Right lobe of liver (tissue), 4 donors: ENCODE data around the gene LEKR1.

Experiments used
- POLR2A ChIP-seq: fragments of 450-650 bp; IDR thresholded peaks from one replicate; pipeline ENCODE4 v1.6.1; 2017; ENCODE audit warnings: antibody characterized with exemption, mild to moderate bottlenecking
- TF ChIP-seq, protein P1 (sequence below), 4 donors: fragments of 200-600 bp in 3 of 4; fragments of 450-650 bp in 1 of 4; IDR thresholded peaks; one replicate each; pipeline versions ENCODE4 v1.5.1 to v1.8.0; 2016 to 2022; ENCODE audit warnings: antibody characterized with exemption in 4 of 4, mild to moderate bottlenecking in 2 of 4
- donor health status: DM: no; HTN: no; CAD: no.
- donor health status: DM: no; HTN: no; CAD: no.
- donor health status: DM: no; HTN: yes; CAD: no.

GRCh38 chr3:156790156-156790555 is 36.0 kb upstream of the LEKR1 start:
- no peak for TF ChIP-seq POLR2A
- TF ChIP-seq, protein P1, sequence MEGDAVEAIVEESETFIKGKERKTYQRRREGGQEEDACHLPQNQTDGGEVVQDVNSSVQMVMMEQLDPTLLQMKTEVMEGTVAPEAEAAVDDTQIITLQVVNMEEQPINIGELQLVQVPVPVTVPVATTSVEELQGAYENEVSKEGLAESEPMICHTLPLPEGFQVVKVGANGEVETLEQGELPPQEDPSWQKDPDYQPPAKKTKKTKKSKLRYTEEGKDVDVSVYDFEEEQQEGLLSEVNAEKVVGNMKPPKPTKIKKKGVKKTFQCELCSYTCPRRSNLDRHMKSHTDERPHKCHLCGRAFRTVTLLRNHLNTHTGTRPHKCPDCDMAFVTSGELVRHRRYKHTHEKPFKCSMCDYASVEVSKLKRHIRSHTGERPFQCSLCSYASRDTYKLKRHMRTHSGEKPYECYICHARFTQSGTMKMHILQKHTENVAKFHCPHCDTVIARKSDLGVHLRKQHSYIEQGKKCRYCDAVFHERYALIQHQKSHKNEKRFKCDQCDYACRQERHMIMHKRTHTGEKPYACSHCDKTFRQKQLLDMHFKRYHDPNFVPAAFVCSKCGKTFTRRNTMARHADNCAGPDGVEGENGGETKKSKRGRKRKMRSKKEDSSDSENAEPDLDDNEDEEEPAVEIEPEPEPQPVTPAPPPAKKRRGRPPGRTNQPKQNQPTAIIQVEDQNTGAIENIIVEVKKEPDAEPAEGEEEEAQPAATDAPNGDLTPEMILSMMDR (IDR thresholded peaks at IDR 0.05) = no peak
